Peyer's patch (tissue), 4 donors: ENCODE results near the gene SMYD3.

Experiments
- CTCF ChIP-seq, 6 experiments: fragments of 450-650 bp in 4 of 6; fragments of 200-600 bp in 2 of 6; sonication (generic) in 1 of 6; IDR thresholded peaks; one replicate each; pipeline ENCODE4 v1.5.1; 2017 to 2019; ENCODE audit warnings: antibody characterized with exemption in 6 of 6, mild to moderate bottlenecking in 3 of 6, moderate library complexity in 1 of 6
- POLR2A ChIP-seq, 2 donors: fragments of 450-650 bp; IDR thresholded peaks; one replicate each; pipeline ENCODE4 v1.5.1; 2017; ENCODE audit warnings: antibody characterized with exemption in 2 of 2, mild to moderate bottlenecking in 2 of 2, moderate library complexity in 2 of 2

- TF ChIP-seq CTCF (IDR thresholded peaks at IDR 0.05) (no peak), POLR2A (IDR thresholded peaks at IDR 0.05) (no peak)
Measured at GRCh38 chr1:245753807-245754206, 753.3 kb downstream of the SMYD3 start.
